MM.1S (cell line): Measurements from ENCODE around the gene GORASP1.

ENCODE experiments used
- DNase-seq: peaks from one replicate; pipeline ENCODE4 v3.0.0-alpha.2; 2015
- H2AFZ ChIP-seq: fragments of 300-600 bp; sonication (generic); 2 replicates; pipeline ENCODE4 v1.6.0; 2016; ENCODE audit warnings: antibody characterized with exemption, low read length
- H3F3A ChIP-seq: fragments of 300-600 bp; sonication (generic); 2 replicates; pipeline ENCODE4 v1.6.1; 2016; ENCODE audit warnings: mild to moderate bottlenecking, antibody characterized with exemption, low read length, moderate library complexity, mixed read lengths; ENCODE audit not compliant: insufficient read depth
- H3K27ac ChIP-seq: fragments of 300-600 bp; sonication (generic); 2 replicates; pipeline ENCODE4 v1.5.1; 2016; ENCODE audit warnings: mild to moderate bottlenecking, low read length
- H3K27me3 ChIP-seq: fragments of 300-600 bp; sonication (generic); replicated peaks from 2 replicates; pipeline ENCODE4 v1.6.0; 2016; ENCODE audit warnings: low read length; ENCODE audit not compliant: insufficient read depth
- H3K36me3 ChIP-seq: fragments of 300-600 bp; sonication (generic); replicated peaks from 2 replicates; pipeline ENCODE4 v1.6.1; 2016; ENCODE audit warnings: mild to moderate bottlenecking, low read length, mixed read lengths; ENCODE audit not compliant: insufficient read depth
- H3K4me1 ChIP-seq: fragments of 300-600 bp; sonication (generic); 2 replicates; pipeline ENCODE4 v1.6.1; 2016; ENCODE audit warnings: low read length, mixed read lengths
- H3K4me2 ChIP-seq: fragments of 300-600 bp; sonication (generic); 2 replicates; pipeline ENCODE4 v1.6.0; 2016; ENCODE audit warnings: low read depth, low read length
- H3K4me3 ChIP-seq: fragments of 300-600 bp; sonication (generic); 2 replicates; pipeline ENCODE4 v1.5.1; 2016; ENCODE audit warnings: low read length, mixed read lengths
- H3K79me2 ChIP-seq: fragments of 300-600 bp; sonication (generic); 2 replicates; pipeline ENCODE4 v1.6.1; 2016; ENCODE audit warnings: mixed run types, low read length, mixed read lengths
- H3K9ac ChIP-seq: fragments of 300-600 bp; sonication (generic); 2 replicates; pipeline ENCODE4 v1.6.1; 2016; ENCODE audit warnings: low read length, mixed read lengths
- H3K9me2 ChIP-seq: fragments of 300-600 bp; sonication (generic); replicated peaks from 2 replicates; pipeline ENCODE4 v1.6.1; 2016; ENCODE audit warnings: mild to moderate bottlenecking, low read length, mixed read lengths; ENCODE audit not compliant: insufficient read depth
- H3K9me3 ChIP-seq: fragments of 300-600 bp; sonication (generic); replicated peaks from 2 replicates; pipeline ENCODE4 v1.6.1; 2016; ENCODE audit warnings: mild to moderate bottlenecking, low read length, mixed read lengths; ENCODE audit not compliant: insufficient read depth
- H4K20me1 ChIP-seq: fragments of 300-600 bp; sonication (generic); 2 replicates; pipeline ENCODE4 v1.6.1; 2016; ENCODE audit warnings: mild to moderate bottlenecking, low read length, moderate library complexity, mixed read lengths; ENCODE audit not compliant: insufficient read depth
- EZH2 ChIP-seq: fragments of 300-600 bp; sonication (generic); optimal IDR thresholded peaks from 2 replicates; pipeline ENCODE3; 2017; ENCODE audit warnings: low read depth, mild to moderate bottlenecking, antibody characterized with exemption, low read length, mixed read lengths
- EZH2phosphoT487 ChIP-seq: fragments of 300-600 bp; sonication (generic); IDR thresholded peaks from 2 replicates; pipeline ENCODE4 v1.6.1; 2018; ENCODE audit warnings: antibody characterized with exemption, low read length
- TF ChIP-seq, protein P1 (sequence below): fragments of 300-600 bp; sonication (generic); IDR thresholded peaks from 2 replicates; pipeline ENCODE4 v1.5.1; 2016; ENCODE audit warnings: antibody characterized with exemption, low read length, mixed read lengths

Gene GORASP1

DNA sequence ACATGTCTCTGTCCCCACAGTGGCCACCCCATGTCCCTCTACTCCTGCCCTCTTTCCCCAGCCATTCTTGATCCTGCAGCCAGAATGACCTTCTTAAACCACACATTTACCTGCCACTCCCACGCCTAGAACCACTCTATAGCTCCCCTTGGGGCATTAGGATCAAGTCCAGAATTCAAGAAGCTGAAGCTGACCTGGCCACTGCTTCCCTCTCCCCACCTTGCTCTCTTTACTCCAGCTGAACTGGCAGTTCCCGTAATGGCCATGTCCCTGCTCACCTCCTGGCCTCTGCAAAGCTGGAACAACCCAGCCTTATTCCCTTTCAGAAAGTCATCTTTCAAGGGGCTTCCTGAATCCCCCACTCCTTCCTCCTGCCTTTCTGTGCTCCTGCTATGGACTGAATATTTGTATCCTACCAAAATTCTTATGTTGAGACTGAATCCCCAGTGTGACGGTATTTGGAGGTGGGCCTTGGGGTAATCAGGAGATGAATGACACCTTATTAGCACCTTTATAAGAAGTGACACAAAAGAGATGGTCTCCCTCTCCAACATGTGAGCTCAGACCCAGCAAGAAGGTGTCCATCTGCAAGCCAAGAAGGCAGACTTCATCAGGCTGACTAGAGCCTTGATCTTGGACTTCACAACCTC, 42.2 kb upstream of the GORASP1 start:
- Histone ChIP-seq H3K9ac (no peak overlapping the region), H3K9me2 (no peaks in the 10 kb centered on the region), H3K4me3 (no peak overlapping the region), H3K36me3 (no peaks in the 10 kb centered on the region; the same call in 1 of the 2 replicates), H3K4me2 (no peak overlapping the region), H3K79me2 (peaks cover 72% of the 10 kb centered on the region), H3K9me3 (no peaks in the 10 kb centered on the region), H3F3A (peaks cover 37% of the 10 kb centered on the region), H3K4me1 (peaks cover 49% of the 10 kb centered on the region), H3K27ac (no peak overlapping the region), H2AFZ (no peak overlapping the region), H3K27me3 (no peaks in the 10 kb centered on the region), H4K20me1 (no peaks in the 10 kb centered on the region)
- DNase-seq: no peak
- TF ChIP-seq, protein P1, sequence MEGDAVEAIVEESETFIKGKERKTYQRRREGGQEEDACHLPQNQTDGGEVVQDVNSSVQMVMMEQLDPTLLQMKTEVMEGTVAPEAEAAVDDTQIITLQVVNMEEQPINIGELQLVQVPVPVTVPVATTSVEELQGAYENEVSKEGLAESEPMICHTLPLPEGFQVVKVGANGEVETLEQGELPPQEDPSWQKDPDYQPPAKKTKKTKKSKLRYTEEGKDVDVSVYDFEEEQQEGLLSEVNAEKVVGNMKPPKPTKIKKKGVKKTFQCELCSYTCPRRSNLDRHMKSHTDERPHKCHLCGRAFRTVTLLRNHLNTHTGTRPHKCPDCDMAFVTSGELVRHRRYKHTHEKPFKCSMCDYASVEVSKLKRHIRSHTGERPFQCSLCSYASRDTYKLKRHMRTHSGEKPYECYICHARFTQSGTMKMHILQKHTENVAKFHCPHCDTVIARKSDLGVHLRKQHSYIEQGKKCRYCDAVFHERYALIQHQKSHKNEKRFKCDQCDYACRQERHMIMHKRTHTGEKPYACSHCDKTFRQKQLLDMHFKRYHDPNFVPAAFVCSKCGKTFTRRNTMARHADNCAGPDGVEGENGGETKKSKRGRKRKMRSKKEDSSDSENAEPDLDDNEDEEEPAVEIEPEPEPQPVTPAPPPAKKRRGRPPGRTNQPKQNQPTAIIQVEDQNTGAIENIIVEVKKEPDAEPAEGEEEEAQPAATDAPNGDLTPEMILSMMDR: no peak
- TF ChIP-seq EZH2: no peak
- no peak for TF ChIP-seq EZH2phosphoT487

DNA sequence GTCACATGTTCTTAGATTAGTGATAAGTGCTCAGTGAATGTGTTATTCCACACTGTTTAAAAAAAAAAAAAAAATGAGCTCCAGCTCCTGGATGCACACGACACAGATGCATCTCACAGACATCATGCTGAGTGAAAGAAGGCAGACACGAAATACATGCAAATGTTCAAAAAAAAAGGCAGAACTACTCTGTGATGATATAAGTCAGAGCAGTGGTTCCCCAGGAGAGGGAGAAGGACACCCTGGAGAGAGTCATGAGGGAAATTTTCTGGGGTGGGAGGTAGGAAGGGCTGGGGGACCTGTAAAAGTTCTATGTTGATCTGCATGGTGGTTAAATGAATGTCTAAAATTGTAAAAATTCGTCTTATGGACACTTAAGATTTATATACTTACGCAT, 41.6 kb upstream of the GORASP1 start:
- Histone ChIP-seq H3K9me3 (no peaks in the 10 kb centered on the region), H4K20me1 (no peaks in the 10 kb centered on the region), H3K36me3 (no peaks in the 10 kb centered on the region; the same call in 1 of the 2 replicates), H3K9ac (no peak overlapping the region), H3K4me1 (peaks cover 49% of the 10 kb centered on the region), H2AFZ (no peak overlapping the region), H3K4me3 (no peak overlapping the region), H3K9me2 (no peaks in the 10 kb centered on the region), H3K27me3 (no peaks in the 10 kb centered on the region), H3K4me2 (peak overlapping the region; percentile 84; the same call in 1 of the 2 replicates), H3K27ac (no peak overlapping the region), H3K79me2 (peaks cover 72% of the 10 kb centered on the region), H3F3A (peaks cover 37% of the 10 kb centered on the region)
- TF ChIP-seq EZH2phosphoT487 (no peak), EZH2 (no peak)
- TF ChIP-seq, protein P1: no peak
- no peak for DNase-seq

DNA sequence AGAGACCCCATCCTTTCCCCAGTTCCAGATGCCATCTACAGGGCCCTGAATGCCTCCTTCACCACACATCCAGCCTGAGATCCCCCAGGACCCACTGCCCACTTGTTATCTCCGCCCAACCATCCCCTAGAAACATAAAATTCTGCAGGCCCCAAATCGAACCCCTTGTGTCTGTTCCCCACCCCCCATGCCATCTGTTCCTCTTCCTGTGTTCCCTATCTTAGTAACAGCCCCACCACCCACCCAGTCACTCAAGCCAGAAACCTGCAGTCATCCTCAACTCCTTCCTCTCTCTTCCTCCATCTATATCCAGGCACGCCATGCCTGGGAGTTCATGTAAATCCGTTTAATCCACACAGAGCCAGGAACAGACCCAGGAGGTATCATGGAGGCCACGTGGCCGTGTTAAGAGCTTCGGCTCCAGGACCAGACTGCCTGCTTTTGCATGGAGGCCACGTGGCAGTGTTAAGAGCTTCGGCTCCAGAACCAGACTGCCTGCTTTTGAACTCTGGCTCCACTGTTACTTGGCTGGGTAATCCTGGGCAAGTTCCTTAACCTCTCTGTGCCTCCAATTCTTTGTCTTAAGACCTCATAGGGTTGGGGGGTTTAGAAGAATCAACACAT, 41.1 kb upstream of the GORASP1 start:
- H3K36me3 ChIP-seq: no peaks in the 10 kb centered on the region; the same call in 1 of the 2 replicates
- DNase-seq: no peak
- no peaks in the 10 kb centered on the region for H3K9me3 ChIP-seq
- no peaks in the 10 kb centered on the region for H4K20me1 ChIP-seq
- peak overlapping the region; percentile 31; the same call in 1 of the 2 replicates for H3K4me3 ChIP-seq
- peaks cover 72% of the 10 kb centered on the region for H3K79me2 ChIP-seq
- H3F3A ChIP-seq: peaks cover 37% of the 10 kb centered on the region
- no peaks in the 10 kb centered on the region for H3K27me3 ChIP-seq
- no peak overlapping the region for H2AFZ ChIP-seq
- peak overlapping the region; percentile 31; the same call in 1 of the 2 replicates for H3K9ac ChIP-seq
- H3K9me2 ChIP-seq: no peaks in the 10 kb centered on the region
- peaks cover 49% of the 10 kb centered on the region for H3K4me1 ChIP-seq
- peak overlapping the region; percentile 84 for H3K4me2 ChIP-seq
- H3K27ac ChIP-seq: peak overlapping the region; percentile 55; the same call in 1 of the 2 replicates
- no peak for TF ChIP-seq EZH2
- TF ChIP-seq, protein P1: no peak
- no peak for TF ChIP-seq EZH2phosphoT487
